HCT116 (cell line): ENCODE results near the gene ASCL2. TPM values are rescaled to one million over a fixed set of nuclear protein-coding genes. Genes with fewer than 3 reads are reported as not detected.

Experiments used
- ATAC-seq: fragments of 200-7000 bp; cut with Tn5 transposase; 2 replicates; pipeline ENCODE4 v1.9.1; 2020; ENCODE audit warnings: mild to moderate bottlenecking, moderate library complexity
- BruUV-seq: library from RNA; stranded (reverse); fragments of 400-500 nt; replicated peaks from 2 replicates; lab custom pipeline; 2021; lab: Mats Ljungman, UMichigan
- CTCF ChIA-PET: fragments of 300-600 bp; sonication (Branson Sonifier 250); formaldehyde crosslinking; loops from one replicate; lab custom pipeline; 2021; ENCODE audit warnings: antibody characterized with exemption; lab: Charles Lee
- POLR2A ChIA-PET: fragments of 300-600, 350-600 bp; sonication (Branson Sonifier 250); formaldehyde crosslinking; loops from one replicate; lab custom pipeline; 2021; ENCODE audit warnings: antibody characterized with exemption; lab: Charles Lee
- RAD21 ChIA-PET, 2 experiments: fragments of 300-600 bp; sonication (Branson Sonifier 250); formaldehyde crosslinking; loops; one replicate each; lab custom pipeline; 2023; ENCODE audit warnings: low total read pairs in 2 of 2; ENCODE audit not compliant: uncharacterized antibody in 2 of 2, unreplicated experiment in 2 of 2, low non-redundant PET in 1 of 2; lab: Charles Lee
- DNase-seq: peaks from one replicate; pipeline ENCODE4 v3.0.0-alpha.2; 2010; ENCODE audit warnings: low read depth, low spot score
- H2AFZ ChIP-seq: fragments of 200-600 bp; shearing (Covaris generic), sonication (generic); 2 replicates; pipeline ENCODE4 v1.6.1; 2017; ENCODE audit warnings: low read depth, mixed run types, mixed read lengths, antibody characterized with exemption, low read length; ENCODE audit not compliant: poor library complexity, severe bottlenecking
- H3K27ac ChIP-seq: 2 replicates; pipeline ENCODE4 v1.5.1; 2012; ENCODE audit warnings: low read depth, low read length
- H3K27me3 ChIP-seq: fragments of 200-600 bp; sonication (generic); 2 replicates; pipeline ENCODE4 v1.6.1; 2016; ENCODE audit warnings: mixed run types, low read length, mixed read lengths; ENCODE audit not compliant: insufficient read depth
- H3K36me3 ChIP-seq, 2 experiments: fragments of 200-500 bp in 1 of 2; fragments of 200-600 bp in 1 of 2; sonication (Bioruptor generic) in 1 of 2; sonication (generic) in 1 of 2; 2 replicates each; pipeline versions ENCODE4 v1.5.1 to v1.6.1; 2014 to 2016; ENCODE audit warnings: low read length in 2 of 2, inconsistent platforms in 1 of 2, mixed read lengths in 1 of 2, mixed run types in 1 of 2; ENCODE audit not compliant: insufficient read depth in 2 of 2, control insufficient read depth in 1 of 2
- H3K4me1 ChIP-seq, 2 experiments: fragments of 200-600 bp in 1 of 2; sonication (generic) in 1 of 2; 2 replicates each; pipeline versions ENCODE4 v1.5.1 to v1.6.1; 2012 to 2017; ENCODE audit warnings: low read length in 2 of 2, inconsistent platforms in 1 of 2, mild to moderate bottlenecking in 1 of 2, mixed read lengths in 1 of 2, mixed run types in 1 of 2, moderate library complexity in 1 of 2; ENCODE audit not compliant: insufficient read depth in 2 of 2, control insufficient read depth in 1 of 2
- H3K4me2 ChIP-seq: fragments of 200-600 bp; sonication (generic); 2 replicates; pipeline ENCODE4 v1.6.1; 2017; ENCODE audit warnings: mixed run types, low read length, mixed read lengths
- H3K4me3 ChIP-seq, 2 experiments: fragments of 200-600 bp in 1 of 2; sonication (generic) in 1 of 2; replicated peaks in 1 of 2; 2 replicates each; pipeline ENCODE4 v1.5.1; 2011 to 2016; ENCODE audit warnings: low read length in 2 of 2, control low read depth in 1 of 2, low read depth in 1 of 2, mild to moderate bottlenecking in 1 of 2, mixed read lengths in 1 of 2, mixed run types in 1 of 2
- H3K79me2 ChIP-seq: fragments of 200-600 bp; sonication (generic); 2 replicates; pipeline ENCODE4 v1.6.1; 2017; ENCODE audit warnings: mild to moderate bottlenecking, mixed run types, low read length, moderate library complexity, mixed read lengths; ENCODE audit not compliant: insufficient read depth
- H3K9ac ChIP-seq: fragments of 200-600 bp; sonication (generic); 2 replicates; pipeline ENCODE4 v1.6.1; 2016; ENCODE audit warnings: low read length, mixed read lengths
- H3K9me2 ChIP-seq: fragments of 200-600 bp; sonication (generic), shearing (Covaris generic); 2 replicates; pipeline ENCODE4 v1.6.1; 2017; ENCODE audit warnings: mixed run types, mild to moderate bottlenecking, moderate library complexity; ENCODE audit not compliant: insufficient read depth
- H3K9me3 ChIP-seq, 2 experiments: fragments of 200-500 bp in 1 of 2; fragments of 200-600 bp in 1 of 2; sonication (Bioruptor generic) in 1 of 2; sonication (generic) in 1 of 2; 2 replicates each; pipeline ENCODE4 v1.6.1; 2014 to 2017; ENCODE audit warnings: low read length in 2 of 2, mixed read lengths in 2 of 2, inconsistent platforms in 1 of 2, low read depth in 1 of 2, mild to moderate bottlenecking in 1 of 2, mixed run types in 1 of 2, moderate library complexity in 1 of 2; ENCODE audit not compliant: control insufficient read depth in 1 of 2, insufficient read depth in 1 of 2
- H4K20me1 ChIP-seq: fragments of 200-600 bp; sonication (generic), shearing (Covaris generic); 2 replicates; pipeline ENCODE4 v1.6.1; 2017; ENCODE audit warnings: mixed run types, mild to moderate bottlenecking, moderate library complexity; ENCODE audit not compliant: insufficient read depth
- ATF3 ChIP-seq: IDR thresholded peaks from 2 replicates; pipeline ENCODE4 v1.6.1; 2012
- EGR1 ChIP-seq: IDR thresholded peaks from 2 replicates; pipeline ENCODE4 v1.6.1; 2012; ENCODE audit warnings: low read depth
- POLR2AphosphoS5 ChIP-seq: IDR thresholded peaks from 2 replicates; pipeline ENCODE4 v1.6.1; 2011; ENCODE audit warnings: mild to moderate bottlenecking, low read depth, low read length, moderate library complexity
- RAD21 ChIP-seq: IDR thresholded peaks from 2 replicates; pipeline ENCODE4 v1.6.1; 2012; ENCODE audit warnings: low read depth, mild to moderate bottlenecking
- REST ChIP-seq: IDR thresholded peaks from 2 replicates; pipeline ENCODE4 v1.6.1; 2012; ENCODE audit warnings: low read depth
- SP1 ChIP-seq: IDR thresholded peaks from 2 replicates; pipeline ENCODE4 v1.6.1; 2012; ENCODE audit warnings: low read depth
- SRF ChIP-seq: IDR thresholded peaks from 2 replicates; pipeline ENCODE4 v1.6.1; 2012; ENCODE audit warnings: low read depth
- TCF7L2 ChIP-seq: IDR thresholded peaks from 2 replicates; pipeline ENCODE4 v1.7.0; 2011; ENCODE audit warnings: borderline replicate concordance, inconsistent platforms; ENCODE audit not compliant: insufficient read depth, insufficient read length; ENCODE audit errors: extremely low read depth
- ZNF274 ChIP-seq: fragments of 200-500 bp; sonication (Bioruptor generic); IDR thresholded peaks from 2 replicates; pipeline ENCODE4 v1.6.1; 2014; ENCODE audit warnings: mild to moderate bottlenecking, low read depth, low read length, inconsistent platforms
- intact Hi-C: fragments of 100-400 bp; cut with micrococcal nuclease; formaldehyde crosslinking; loops from 2 replicates; pipeline ENCODE4 v1.10.0; 2022
- total RNA-seq: library from RNA; stranded (reverse); gene quantifications from one replicate; pipeline ENCODE4 v1.2.1, GENCODE V29; 2021; ENCODE audit not compliant: unreplicated experiment

ASCL2 gene
- total RNA-seq, 1 experiment from 2014 or later: not detected

DNA sequence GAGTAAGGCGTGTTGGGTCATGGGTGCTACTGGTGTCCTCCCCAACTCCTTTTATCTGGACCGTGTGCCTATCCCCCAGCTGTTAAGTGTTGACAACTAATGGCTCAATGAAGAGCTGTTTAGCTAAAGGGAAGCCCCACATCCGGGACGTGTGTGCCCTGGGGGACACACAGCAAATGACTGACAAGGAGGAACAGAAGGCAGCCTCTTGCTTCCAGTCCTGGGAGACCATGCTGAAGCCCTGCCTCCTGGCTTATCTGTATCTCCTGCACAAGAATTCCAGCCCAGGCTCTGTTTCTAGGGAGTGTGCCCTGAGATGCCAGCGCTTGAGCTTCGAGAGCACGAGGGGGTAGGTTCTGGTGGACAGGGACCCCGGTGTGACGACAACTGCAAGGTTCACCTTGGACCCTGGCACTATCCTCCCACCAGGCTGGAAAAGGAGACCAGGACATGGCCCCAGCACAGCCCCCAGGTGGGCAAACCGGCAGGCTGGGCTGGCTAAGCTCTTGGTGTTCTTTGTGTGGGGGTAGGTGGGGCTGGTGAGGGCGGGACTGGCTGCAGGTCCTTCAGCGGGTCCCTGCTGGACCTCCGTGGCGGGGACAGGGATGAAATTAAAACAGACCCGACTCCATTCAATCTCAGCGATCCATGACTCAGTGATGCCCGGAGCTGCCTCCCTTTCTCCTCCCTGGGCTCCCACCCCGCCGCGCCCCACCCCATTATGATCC is 21.0 kb downstream of the ASCL2 start (continued):
- TF ChIP-seq RAD21 (no peak), POLR2AphosphoS5 (no peak), TCF7L2 (no peak)
- TF ChIP-seq, all 23 proteins: peak for 0

GRCh38 chr11:2248762-2249161 is 21.6 kb downstream of the ASCL2 start:
- ChIA-PET RAD21 (no interaction called here), CTCF (no interaction called here), POLR2A (no interaction called here)
- H4K20me1 ChIP-seq: no peaks in the 10 kb centered on the region
- H3K27ac ChIP-seq: no peak overlapping the region
- no TSS peak for BruUV-seq
- H3K36me3 ChIP-seq: no peaks in the 10 kb centered on the region
- no peaks in the 10 kb centered on the region for H3K9me2 ChIP-seq
- H3K9ac ChIP-seq: no peak overlapping the region
- H3K27me3 ChIP-seq: no peaks in the 10 kb centered on the region
- H3K4me1 ChIP-seq: no peaks in the 10 kb centered on the region
- DNase-seq (no peak), ATAC-seq (no peak)
- no peaks in the 10 kb centered on the region for H3K9me3 ChIP-seq
- no peak overlapping the region for H3K4me2 ChIP-seq
- intact Hi-C loops: no loop called here
- TF ChIP-seq REST (no peak), EGR1 (no peak), SP1 (no peak), ATF3 (no peak), ZNF274 (no peak), SRF (no peak)
- no peaks in the 10 kb centered on the region for H3K79me2 ChIP-seq
- H3K4me3 ChIP-seq: no peak overlapping the region
- no peak overlapping the region for H2AFZ ChIP-seq
